A549 (cell line): ENCODE data around the gene RIMS4. TPM values are rescaled to one million over a fixed set of nuclear protein-coding genes. Genes with fewer than 3 reads are reported as not detected.

Source experiments
- ATAC-seq, 2 experiments: fragments of 200-7000 bp in 1 of 2; fragments of >200 bp in 1 of 2; cut with Nextera tagmentation in 1 of 2; cut with Tn5 transposase in 1 of 2; 3 replicates each; pipeline versions ENCODE4 v1.8.0 to v1.9.1; 2018 to 2020; ENCODE audit warnings: mild to moderate bottlenecking in 1 of 2, moderate library complexity in 1 of 2
- CTCF ChIA-PET: fragments of 300-600 bp; sonication (Branson Sonifier 250); formaldehyde crosslinking; extraction: SDS; loops from one replicate; lab custom pipeline; 2021; ENCODE audit warnings: antibody characterized with exemption, inconsistent platforms; lab: Yijun Ruan, JAX
- POLR2A ChIA-PET: fragments of 350-600 bp; formaldehyde crosslinking; extraction: SDS; loops from one replicate; lab custom pipeline; 2021; ENCODE audit warnings: antibody characterized with exemption, inconsistent platforms; lab: Yijun Ruan, JAX
- DNase-seq, 2 experiments: peaks; one replicate each; pipeline versions ENCODE4 v3.0.0 to v3.0.0-alpha.2; 2011 to 2016; ENCODE audit warnings: low read depth in 1 of 2, low spot score in 1 of 2
- FAIRE-seq: peaks from 2 replicates; lab custom pipeline; 2011; peaks lifted over from hg19 to GRCh38; lab: Jason Lieb, UNC
- H3K27ac ChIP-seq, 2 experiments: fragments of >200 bp; sonication (Bioruptor Twin); formaldehyde crosslinking; 3 replicates each; pipeline ENCODE4 v1.5.1; 2016 to 2017
- H3K4me1 ChIP-seq: fragments of >200 bp; sonication (Bioruptor Twin); formaldehyde crosslinking; 3 replicates; pipeline ENCODE4 v1.6.1; 2016
- H3K4me2 ChIP-seq: fragments of >200 bp; sonication (Bioruptor Twin); formaldehyde crosslinking; 3 replicates; pipeline ENCODE4 v1.6.1; 2016
- H3K4me3 ChIP-seq: fragments of >200 bp; sonication (Bioruptor Twin); formaldehyde crosslinking; 3 replicates; pipeline ENCODE4 v1.5.1; 2016
- H3K9me3 ChIP-seq: fragments of >200 bp; sonication (Bioruptor Twin); formaldehyde crosslinking; 3 replicates; pipeline ENCODE4 v1.6.1; 2016
- CBX2 ChIP-seq: fragments of 200-600 bp; sonication (generic); IDR thresholded peaks from 2 replicates; pipeline ENCODE4 v1.6.1; 2016; ENCODE audit warnings: low read depth, mild to moderate bottlenecking, borderline replicate concordance
- CEBPB ChIP-seq, 2 experiments: fragments of >200 bp in 1 of 2; sonication (Bioruptor Twin) in 1 of 2; formaldehyde crosslinking in 1 of 2; IDR thresholded peaks; 2 replicates each; pipeline ENCODE4 v1.6.1; 2012 to 2016
- CHD4 ChIP-seq: fragments of 200-600 bp; sonication (generic); IDR thresholded peaks from 2 replicates; pipeline ENCODE4 v1.6.1; 2016; ENCODE audit warnings: antibody characterized with exemption, mild to moderate bottlenecking, borderline replicate concordance
- EHMT2 ChIP-seq: fragments of 200-600 bp; sonication (generic); IDR thresholded peaks from 2 replicates; pipeline ENCODE4 v1.6.1; 2016; ENCODE audit warnings: antibody characterized with exemption, low read depth, mild to moderate bottlenecking, moderate library complexity
- EP300 ChIP-seq, 2 experiments: fragments of >200 bp; sonication (Bioruptor Twin); formaldehyde crosslinking; IDR thresholded peaks; 2 replicates in 1 of 2; 3 replicates in 1 of 2; pipeline ENCODE4 v1.6.1; 2016 to 2017
- ESRRA ChIP-seq: fragments of 150-350 bp; IDR thresholded peaks from 2 replicates; pipeline ENCODE4 v1.6.1; 2014; ENCODE audit warnings: mild to moderate bottlenecking, low read length, borderline replicate concordance
- FOSB ChIP-seq: fragments of 250-450 bp; sonication (Bioruptor Pico); IDR thresholded peaks from 2 replicates; pipeline ENCODE4 v1.5.0; 2020; ENCODE audit warnings: mild to moderate bottlenecking, moderate library complexity
- HDAC2 ChIP-seq: fragments of 200-600 bp; sonication (generic); IDR thresholded peaks from 2 replicates; pipeline ENCODE4 v1.6.1; 2016
- HEYL ChIP-seq: fragments of 250-450 bp; sonication (Bioruptor Pico); IDR thresholded peaks from 2 replicates; pipeline ENCODE4 v1.8.0; 2021; ENCODE audit warnings: mild to moderate bottlenecking, moderate library complexity
- HOXA7 ChIP-seq: fragments of 250-450 bp; sonication (Bioruptor Pico); IDR thresholded peaks from 2 replicates; pipeline ENCODE4 v1.5.0; 2020; ENCODE audit warnings: mild to moderate bottlenecking, moderate library complexity
- HOXB13 ChIP-seq: fragments of 250-450 bp; sonication (Bioruptor Pico); IDR thresholded peaks from 2 replicates; pipeline ENCODE4 v1.5.0; 2020; ENCODE audit warnings: low read depth, mild to moderate bottlenecking, moderate library complexity
- HOXB5 ChIP-seq: fragments of 250-450 bp; sonication (Bioruptor Pico); IDR thresholded peaks from 2 replicates; pipeline ENCODE4 v1.5.0; 2020; ENCODE audit warnings: mild to moderate bottlenecking, moderate library complexity
- JUN ChIP-seq, 2 experiments: fragments of >200 bp; sonication (Bioruptor Twin); formaldehyde crosslinking; IDR thresholded peaks; 2 replicates in 1 of 2; 3 replicates in 1 of 2; pipeline ENCODE4 v1.6.1; 2016 to 2017
- MYC ChIP-seq: IDR thresholded peaks from 2 replicates; pipeline ENCODE4 v1.6.1; 2012; ENCODE audit warnings: mild to moderate bottlenecking, inconsistent platforms, low read length, improper control_type of control experiment, borderline replicate concordance
- POLR2AphosphoS2 ChIP-seq: conservative IDR thresholded peaks from 2 replicates; pipeline ENCODE4 v1.6.1; 2012; ENCODE audit warnings: low read length, improper control_type of control experiment, inconsistent platforms
- RAD21 ChIP-seq, 2 experiments: fragments of >200 bp in 1 of 2; sonication (Bioruptor Twin) in 1 of 2; formaldehyde crosslinking in 1 of 2; IDR thresholded peaks in 1 of 2; conservative IDR thresholded peaks in 1 of 2; 2 replicates in 1 of 2; 3 replicates in 1 of 2; pipeline ENCODE4 v1.6.1; 2012 to 2018; ENCODE audit warnings: inconsistent platforms in 1 of 2
- RFX5 ChIP-seq: fragments of 450-650 bp; IDR thresholded peaks from 2 replicates; pipeline ENCODE4 v1.7.1; 2014; ENCODE audit warnings: antibody characterized with exemption, mild to moderate bottlenecking, moderate library complexity
- ZC3H11A ChIP-seq: fragments of 450-650 bp; IDR thresholded peaks from 2 replicates; pipeline ENCODE4 v1.6.1; 2014; ENCODE audit warnings: antibody characterized with exemption, mild to moderate bottlenecking
- ZSCAN20 ChIP-seq: fragments of 250-450 bp; sonication (Bioruptor Pico); IDR thresholded peaks from 2 replicates; pipeline ENCODE4 v1.8.0; 2022; ENCODE audit warnings: mild to moderate bottlenecking, moderate library complexity
- WGBS: methylation state at CpG from one replicate; pipeline ENCODE4 v1.1.6; 2017; ENCODE audit errors: missing lambda C conversion rate; 5-methylcytosine and 5-hydroxymethylcytosine counted together
- polyA plus RNA-seq, 4 experiments: library from polyadenylated mRNA; depleted of rRNA in 3 of 4; stranded (reverse); fragments of >200 nt; fragmentation: RNase III in 1 of 4; extraction: RNeasy Plus Mini Kit Qiagen cat#74134 plus additional on column Dnase treatment in 1 of 4; gene quantifications; 2 replicates in 3 of 4; 3 replicates in 1 of 4; pipeline ENCODE4 v1.2.3, GENCODE V29; 2011 to 2017
- TF ChIP-seq, protein P1 (sequence below): fragments of >200 bp; sonication (Bioruptor Twin); formaldehyde crosslinking; IDR thresholded peaks from 3 replicates; pipeline ENCODE4 v1.5.1; 2016
- TF ChIP-seq, protein P2 (sequence below): IDR thresholded peaks from 2 replicates; pipeline ENCODE4 v1.6.1; 2012
- TF ChIP-seq, protein P3 (sequence below): IDR thresholded peaks from 2 replicates; pipeline ENCODE4 v1.6.1; 2012

Gene RIMS4
- polyA plus RNA-seq, 2 of the 4 experiments (the other 2 are of a cell fraction), result 0.39 to 1.3 TPM

DNA sequence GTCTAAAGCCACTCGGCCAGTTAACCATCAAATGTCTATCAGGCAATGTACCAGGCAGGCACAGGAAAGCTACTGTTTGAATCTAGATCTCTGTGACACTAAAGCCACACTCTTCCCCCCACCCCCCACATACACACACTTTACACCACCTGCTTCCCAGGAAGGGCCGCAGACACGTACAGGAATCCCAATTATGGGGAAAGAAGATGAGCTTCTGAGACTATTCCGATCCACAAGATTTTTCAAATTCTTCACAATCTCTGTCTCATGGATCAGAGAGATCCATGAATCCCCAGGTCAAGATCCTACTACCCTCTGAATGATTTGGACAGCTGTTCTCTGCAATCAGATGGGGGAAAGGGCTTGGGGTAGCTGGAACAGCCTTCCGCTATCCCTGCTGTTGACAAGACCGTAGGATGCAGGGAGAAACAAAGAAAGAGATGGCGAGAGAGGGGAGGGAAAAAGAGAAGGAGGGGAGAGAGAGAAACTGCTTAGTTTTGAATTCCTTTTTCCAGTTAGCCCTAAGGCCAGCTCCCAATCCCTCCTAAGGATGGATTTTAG, 25.4 kb upstream of the RIMS4 start:
- CTCF ChIA-PET, result interaction anchor here (0.7 to 2.4 kb wide), 3 partner anchors 18 to 457 kb away, joined by 3 to 10 read pairs (median 3); no protein-coding TSS in a partner anchor
- ATAC-seq (no peak), FAIRE-seq (no peak), DNase-seq (no peak)
- TF ChIP-seq, protein P1, sequence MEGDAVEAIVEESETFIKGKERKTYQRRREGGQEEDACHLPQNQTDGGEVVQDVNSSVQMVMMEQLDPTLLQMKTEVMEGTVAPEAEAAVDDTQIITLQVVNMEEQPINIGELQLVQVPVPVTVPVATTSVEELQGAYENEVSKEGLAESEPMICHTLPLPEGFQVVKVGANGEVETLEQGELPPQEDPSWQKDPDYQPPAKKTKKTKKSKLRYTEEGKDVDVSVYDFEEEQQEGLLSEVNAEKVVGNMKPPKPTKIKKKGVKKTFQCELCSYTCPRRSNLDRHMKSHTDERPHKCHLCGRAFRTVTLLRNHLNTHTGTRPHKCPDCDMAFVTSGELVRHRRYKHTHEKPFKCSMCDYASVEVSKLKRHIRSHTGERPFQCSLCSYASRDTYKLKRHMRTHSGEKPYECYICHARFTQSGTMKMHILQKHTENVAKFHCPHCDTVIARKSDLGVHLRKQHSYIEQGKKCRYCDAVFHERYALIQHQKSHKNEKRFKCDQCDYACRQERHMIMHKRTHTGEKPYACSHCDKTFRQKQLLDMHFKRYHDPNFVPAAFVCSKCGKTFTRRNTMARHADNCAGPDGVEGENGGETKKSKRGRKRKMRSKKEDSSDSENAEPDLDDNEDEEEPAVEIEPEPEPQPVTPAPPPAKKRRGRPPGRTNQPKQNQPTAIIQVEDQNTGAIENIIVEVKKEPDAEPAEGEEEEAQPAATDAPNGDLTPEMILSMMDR, result no peak
- TF ChIP-seq, protein P2, sequence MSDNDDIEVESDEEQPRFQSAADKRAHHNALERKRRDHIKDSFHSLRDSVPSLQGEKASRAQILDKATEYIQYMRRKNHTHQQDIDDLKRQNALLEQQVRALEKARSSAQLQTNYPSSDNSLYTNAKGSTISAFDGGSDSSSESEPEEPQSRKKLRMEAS, result no peak
- POLR2A ChIA-PET, result no interaction called here
- Histone ChIP-seq H3K4me1 (no peaks in the 10 kb centered on the region), H3K27ac (no peak overlapping the region), H3K4me3 (no peak overlapping the region), H3K9me3 (peaks cover 17% of the 10 kb centered on the region), H3K4me2 (no peak overlapping the region)
- 46% methylated on average over 7 of the region's 7 CpGs for WGBS

DNA sequence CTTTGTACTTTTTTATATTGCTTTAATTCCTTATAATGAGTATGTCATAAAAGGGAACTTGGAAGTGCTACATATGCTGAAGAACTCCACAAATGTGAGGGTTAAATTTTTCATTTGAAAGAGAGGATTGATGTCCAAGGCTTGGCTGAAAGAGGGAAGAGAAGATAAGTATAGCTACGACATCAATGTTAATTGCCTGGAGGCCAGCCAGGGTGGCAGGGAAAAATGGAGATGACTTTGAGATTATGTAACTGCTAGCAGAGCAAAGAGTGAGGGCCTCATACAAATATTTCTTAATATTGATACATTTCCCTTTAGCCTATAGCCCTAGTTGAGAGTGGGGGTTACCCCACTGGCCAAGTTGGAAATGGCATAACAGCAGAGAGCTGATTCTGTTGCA, 24.8 kb upstream of the RIMS4 start:
- CTCF ChIA-PET, result interaction anchor here (0.7 to 1.1 kb wide), 2 partner anchors 17 to 458 kb away, joined by 3 read pairs; no protein-coding TSS in a partner anchor
- no peak overlapping the region for H3K4me2 ChIP-seq
- POLR2A ChIA-PET, result no interaction called here
- H3K4me3 ChIP-seq, result no peak overlapping the region
- WGBS, result 31% methylated on average over 1 of the region's 1 CpG
- H3K27ac ChIP-seq, result no peak overlapping the region
- DNase-seq (no peak), FAIRE-seq (no peak), ATAC-seq (no peak)
- TF ChIP-seq MYC (no peak), CHD4 (no peak), POLR2AphosphoS2 (no peak), HDAC2 (no peak), HOXB13 (no peak), HOXB5 (CRISPR knock-in tag) (no peak), ZC3H11A (no peak), ESRRA (no peak), CBX2 (no peak)
- TF ChIP-seq, protein P3, sequence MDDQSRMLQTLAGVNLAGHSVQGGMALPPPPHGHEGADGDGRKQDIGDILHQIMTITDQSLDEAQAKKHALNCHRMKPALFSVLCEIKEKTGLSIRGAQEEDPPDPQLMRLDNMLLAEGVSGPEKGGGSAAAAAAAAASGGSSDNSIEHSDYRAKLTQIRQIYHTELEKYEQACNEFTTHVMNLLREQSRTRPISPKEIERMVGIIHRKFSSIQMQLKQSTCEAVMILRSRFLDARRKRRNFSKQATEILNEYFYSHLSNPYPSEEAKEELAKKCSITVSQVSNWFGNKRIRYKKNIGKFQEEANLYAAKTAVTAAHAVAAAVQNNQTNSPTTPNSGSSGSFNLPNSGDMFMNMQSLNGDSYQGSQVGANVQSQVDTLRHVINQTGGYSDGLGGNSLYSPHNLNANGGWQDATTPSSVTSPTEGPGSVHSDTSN, result no peak
- H3K4me1 ChIP-seq, result no peaks in the 10 kb centered on the region
- H3K9me3 ChIP-seq, result peaks cover 16% of the 10 kb centered on the region

DNA sequence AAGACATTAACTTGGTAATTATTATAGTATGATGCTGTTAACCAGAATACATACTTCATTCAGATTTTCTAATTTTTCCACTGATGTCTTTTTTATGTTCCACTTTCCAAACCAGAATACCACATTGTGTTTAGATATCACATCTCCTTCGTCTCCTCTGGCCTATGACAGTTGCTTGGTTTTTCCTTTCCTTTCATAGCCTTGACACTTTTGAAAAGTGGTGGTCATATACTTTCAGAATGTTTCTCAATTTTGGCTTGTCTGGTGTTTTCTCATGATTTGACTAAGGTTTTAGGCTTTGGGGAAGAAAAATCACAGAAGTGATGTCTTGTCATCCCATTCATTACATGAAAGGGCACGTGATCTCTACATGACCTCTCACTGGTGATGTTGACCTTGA, 24.3 kb upstream of the RIMS4 start:
- TF ChIP-seq HOXA7 (CRISPR knock-in tag) (no peak), RFX5 (no peak), MYC (no peak), FOSB (no peak), POLR2AphosphoS2 (no peak), EP300 (IDR thresholded peaks at IDR 0.05) (no peak), RAD21 (conservative IDR thresholded peaks at IDR 0.05 in 1 of 2, IDR thresholded peaks at IDR 0.05 in 1 of 2) (no peak), JUN (IDR thresholded peaks at IDR 0.05) (no peak), EHMT2 (no peak), HEYL (CRISPR knock-in tag) (no peak), CEBPB (IDR thresholded peaks at IDR 0.05) (no peak), ZSCAN20 (CRISPR knock-in tag) (no peak)
- TF ChIP-seq, protein P1, result no peak
- CTCF ChIA-PET, result interaction anchor here (1.1 kb wide), 1 partner anchor 17 kb away, joined by 3 read pairs; no protein-coding TSS in a partner anchor
- peaks cover 12% of the 10 kb centered on the region; the same call in 2 of the 3 replicates for H3K9me3 ChIP-seq
- no peak overlapping the region for H3K4me2 ChIP-seq
- H3K4me1 ChIP-seq, result no peaks in the 10 kb centered on the region
- WGBS, result 10% methylated on average over 2 of the region's 2 CpGs
- POLR2A ChIA-PET, result no interaction called here
- no peak overlapping the region for H3K27ac ChIP-seq
- H3K4me3 ChIP-seq, result no peak overlapping the region
- FAIRE-seq (no peak), DNase-seq (no peak), ATAC-seq (no peak)
